T47D (cell line): ENCODE results near the gene ADD1.

ENCODE experiments used
- DNase-seq, 2 experiments: peaks; one replicate each; pipeline versions ENCODE4 v3.0.0 to v3.0.0-alpha.2; 2011 to 2012; ENCODE audit warnings: low read depth in 1 of 2, low spot score in 1 of 2
- JUND ChIP-seq: IDR thresholded peaks from 2 replicates; pipeline ENCODE4 v1.6.1; 2012; ENCODE audit warnings: low read depth
- in situ Hi-C: cut with HindIII; loops from 2 replicates; pipeline ENCODE4 v1.10.0; 2016; ENCODE audit warnings: low sequenced_read_pairs, low pct_unique_long_range_greater_than_20kb

ADD1 gene

GRCh38 chr4:2855584-2855983 is 11.9 kb downstream of the ADD1 start:
- in situ Hi-C loops = no loop called here
- no peak for DNase-seq
- TF ChIP-seq JUND = no peak

GRCh38 chr4:2856266-2856665 is 12.6 kb downstream of the ADD1 start:
- no peak for DNase-seq
- TF ChIP-seq JUND = no peak
- in situ Hi-C loops = no loop called here

- in situ Hi-C loops = no loop called here
- DNase-seq = no peak
These were observed 13.8 kb downstream of the ADD1 start for GRCh38 chr4:2857349-2857927.

GRCh38 chr4:2858451-2859217 is 15.0 kb downstream of the ADD1 start:
- in situ Hi-C loops = no loop called here
- DNase-seq = no peak
- TF ChIP-seq JUND = no peak

More at GRCh38 chr4:2857349-2857927, 13.8 kb downstream of the ADD1 start:
- no peak for TF ChIP-seq JUND

- in situ Hi-C loops = no loop called here
- no peak for TF ChIP-seq JUND
- no peak for DNase-seq
These were observed 15.9 kb downstream of the ADD1 start for GRCh38 chr4:2859514-2859913.

GRCh38 chr4:2860391-2861348 is 17.0 kb downstream of the ADD1 start:
- DNase-seq = no peak
- in situ Hi-C loops = no loop called here
- TF ChIP-seq JUND = no peak

GRCh38 chr4:2861631-2862436 is 18.2 kb downstream of the ADD1 start:
- peak in 1 of 2 experiments; percentile 20 for DNase-seq
- in situ Hi-C loops = no loop called here
- no peak for TF ChIP-seq JUND

- no peak for DNase-seq
- TF ChIP-seq JUND = no peak
- in situ Hi-C loops = no loop called here
These were observed 18.9 kb downstream of the ADD1 start for GRCh38 chr4:2862528-2862927.

- no peak for TF ChIP-seq JUND
- in situ Hi-C loops = no loop called here
- DNase-seq = no peak
These were observed 20.0 kb downstream of the ADD1 start for GRCh38 chr4:2863649-2864048.

- no peak for DNase-seq
- in situ Hi-C loops = no loop called here
- no peak for TF ChIP-seq JUND
These were observed 21.6 kb downstream of the ADD1 start for GRCh38 chr4:2865196-2865780.

GRCh38 chr4:2866160-2866861 is 22.7 kb downstream of the ADD1 start:
- in situ Hi-C loops = no loop called here
- DNase-seq = no peak
- no peak for TF ChIP-seq JUND

GRCh38 chr4:2866891-2867290 is 23.2 kb downstream of the ADD1 start:
- DNase-seq = no peak
- in situ Hi-C loops = no loop called here
- no peak for TF ChIP-seq JUND
